Glomerular endothelial cell (primary cell): ENCODE measurements around the gene CRYBA4. TPM values are rescaled to one million over a fixed set of nuclear protein-coding genes. Genes with fewer than 3 reads are reported as not detected.

Experiments used
- DNase-seq: peaks from one replicate; pipeline ENCODE4 v3.0.0-alpha.2; 2011; ENCODE audit warnings: low read depth, low spot score; ENCODE audit errors: extremely low read depth
- total RNA-seq: library from RNA; depleted of rRNA; stranded (reverse); fragments of >200 nt; gene quantifications from 2 replicates; pipeline ENCODE4 v1.2.3, GENCODE V29; 2015

Gene CRYBA4
- total RNA-seq, 1 donor from 2014 or later: not detected

GRCh38 chr22:26620197-26620596, 1.6 kb upstream of the CRYBA4 start:
- DNase-seq: no peak

GRCh38 chr22:26623984-26624383, 2.2 kb downstream of the CRYBA4 start:
- no peak for DNase-seq

GRCh38 chr22:26624803-26625202, 3.0 kb downstream of the CRYBA4 start:
- no peak for DNase-seq

- no peak for DNase-seq
Measured at GRCh38 chr22:26629988-26630761, 8.4 kb downstream of the CRYBA4 start.

- no peak for DNase-seq
Measured at GRCh38 chr22:26631282-26631681, 9.5 kb downstream of the CRYBA4 start.

- no peak for DNase-seq
Measured at GRCh38 chr22:26632422-26633155, 10.8 kb downstream of the CRYBA4 start.

- no peak for DNase-seq
Measured at GRCh38 chr22:26634189-26634588, 12.4 kb downstream of the CRYBA4 start.

- DNase-seq: no peak
Measured at GRCh38 chr22:26635117-26635516, 13.4 kb downstream of the CRYBA4 start.

GRCh38 chr22:26636296-26636695, 14.5 kb downstream of the CRYBA4 start:
- no peak for DNase-seq

- DNase-seq: no peak
Measured at GRCh38 chr22:26642465-26643417, 21.0 kb downstream of the CRYBA4 start.

GRCh38 chr22:26643418-26644100, 21.8 kb downstream of the CRYBA4 start:
- no peak for DNase-seq

GRCh38 chr22:26646158-26646557, 24.4 kb downstream of the CRYBA4 start:
- DNase-seq: no peak

- no peak for DNase-seq
Measured at GRCh38 chr22:26648011-26648497, 26.3 kb downstream of the CRYBA4 start.

GRCh38 chr22:26648528-26649388, 27.0 kb downstream of the CRYBA4 start:
- DNase-seq: no peak

- no peak for DNase-seq
Measured at GRCh38 chr22:26650722-26651421, 29.1 kb downstream of the CRYBA4 start.

- DNase-seq: no peak
Measured at GRCh38 chr22:26651815-26652214, 30.1 kb downstream of the CRYBA4 start.

- DNase-seq: no peak
Measured at GRCh38 chr22:26656891-26657851, 35.4 kb downstream of the CRYBA4 start, which contains the start of gene MIAT. Gene MIAT, plus strand, starts transcription at chr22:26657588.
